EH (cell line): ENCODE results near the gene KIF4A.

ENCODE experiments used
- DNase-seq: peaks from one replicate; pipeline ENCODE4 v3.0.0-alpha.2; 2015; ENCODE audit warnings: low read depth

Gene KIF4A

GRCh38 chrX:70444326-70444945, 154.5 kb downstream of the KIF4A start, which contains the start of gene DLG3:
TSS of gene DLG3 (plus strand) at chrX:70444835. CDS start at chrX:70445202, 367 bp downstream.
- DNase-seq, result peak; percentile 69

GRCh38 chrX:70444946-70445656, 155.2 kb downstream of the KIF4A start:
- DNase-seq, result no peak

GRCh38 chrX:70445951-70446350, 156.0 kb downstream of the KIF4A start:
- no peak for DNase-seq

- DNase-seq, result no peak
Measured at GRCh38 chrX:70446380-70447350, 156.8 kb downstream of the KIF4A start.

GRCh38 chrX:70449457-70449966, 159.6 kb downstream of the KIF4A start:
- no peak for DNase-seq

GRCh38 chrX:70452143-70452733, 162.3 kb downstream of the KIF4A start:
- peak; percentile 59 for DNase-seq

GRCh38 chrX:70453024-70453618, 163.2 kb downstream of the KIF4A start:
- DNase-seq, result no peak

GRCh38 chrX:70454441-70455365, 164.8 kb downstream of the KIF4A start:
- peak; percentile 59 for DNase-seq

- DNase-seq, result no peak
Measured at GRCh38 chrX:70455366-70456202, 165.7 kb downstream of the KIF4A start.

GRCh38 chrX:70456256-70456655, 166.4 kb downstream of the KIF4A start:
- DNase-seq, result no peak

GRCh38 chrX:70461026-70461425, 171.1 kb downstream of the KIF4A start:
- DNase-seq, result no peak

- DNase-seq, result no peak
Measured at GRCh38 chrX:70464051-70464450, 174.1 kb downstream of the KIF4A start.

GRCh38 chrX:70466968-70467367, 177.1 kb downstream of the KIF4A start:
- no peak for DNase-seq

GRCh38 chrX:70468709-70469108, 178.8 kb downstream of the KIF4A start:
- no peak for DNase-seq
